ENCODE data around the gene C2CD2L. TPM values are rescaled to one million over a fixed set of nuclear protein-coding genes. Genes with fewer than 3 reads are reported as not detected.

Gene C2CD2L
- total RNA-seq, 2 experiments from 2014 or later, result 10.6 to 19.0 TPM

DNA sequence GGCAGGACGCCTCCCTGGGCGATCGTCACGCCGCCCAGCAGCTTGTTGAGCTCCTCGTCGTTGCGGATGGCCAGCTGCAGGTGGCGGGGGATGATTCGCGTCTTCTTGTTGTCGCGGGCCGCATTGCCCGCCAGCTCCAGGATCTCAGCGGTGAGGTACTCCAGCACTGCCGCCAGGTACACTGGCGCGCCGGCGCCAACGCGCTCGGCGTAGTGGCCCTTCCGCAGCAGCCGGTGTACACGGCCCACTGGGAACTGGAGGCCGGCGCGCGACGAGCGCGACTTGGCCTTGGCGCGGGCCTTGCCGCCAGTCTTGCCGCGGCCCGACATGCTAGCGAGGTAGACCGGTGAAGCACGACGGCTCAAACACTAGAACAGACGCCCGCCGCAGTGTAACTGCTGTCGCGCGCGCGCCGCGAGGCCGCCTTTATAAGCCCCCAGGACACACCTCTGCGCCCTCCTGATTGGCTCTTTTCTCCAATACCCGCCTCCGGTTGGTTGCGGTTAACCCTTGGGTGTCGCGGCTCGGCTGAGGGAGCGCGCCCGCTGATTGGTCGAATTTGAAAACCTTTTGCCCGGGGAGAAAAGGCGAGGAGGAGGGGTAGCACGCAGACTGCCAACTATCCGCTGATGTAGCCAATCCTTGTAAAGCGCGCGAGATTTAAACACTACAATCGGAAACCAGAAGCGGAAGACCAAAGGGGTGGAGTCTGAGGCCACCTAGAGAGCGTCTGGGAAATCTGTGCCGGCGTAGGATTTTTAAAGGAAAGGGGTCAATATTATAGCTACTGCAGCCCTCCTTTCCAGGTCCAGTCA is 11.9 kb upstream of the C2CD2L start:
- Histone ChIP-seq H3K4me1 (ENCODE audit: insufficient read depth, low read length, poor library complexity, severe bottlenecking) (peaks cover 67% of the 10 kb centered on the region), H2AFZ (ENCODE audit: low read length) (no peak overlapping the region), H4K20me1 (ENCODE audit: insufficient read depth, low read length) (peaks cover 23% of the 10 kb centered on the region), H3K27ac (ENCODE audit: low read depth, low read length, poor library complexity, severe bottlenecking) (peak overlapping the region; percentile 79), H3K4me3 (ENCODE audit: low read depth, low read length, poor library complexity, severe bottlenecking) (peak overlapping the region; percentile 81), H3K9me2 (ENCODE audit: insufficient read depth, low read length) (no peaks in the 10 kb centered on the region), H3K4me2 (ENCODE audit: low read length) (peak overlapping the region; percentile 79), H3K9me3 (ENCODE audit: low read length) (no peaks in the 10 kb centered on the region), H3K79me2 (ENCODE audit: insufficient read depth, low read depth, low read length) (peaks cover 45% of the 10 kb centered on the region), H3K36me3 (ENCODE audit: insufficient read depth, low read length) (peaks cover 77% of the 10 kb centered on the region)
- intact Hi-C loops (cut with micrococcal nuclease; ENCODE audit: unreplicated experiment), result loop anchor here (1.0 to 5.0 kb wide), 6 partner anchors 28 to 303 kb away; partner anchors contain the start of genes DDX6, HYOU1, RPS25 and TRAPPC4
- TSS peak; percentile 74 for BruUV-seq (replicated peaks)
- TF ChIP-seq EZH2phosphoT487 (IDR thresholded peaks at IDR 0.05; ENCODE audit: borderline replicate concordance, low read depth, low read length), result no peak
- TF ChIP-seq, protein P1, sequence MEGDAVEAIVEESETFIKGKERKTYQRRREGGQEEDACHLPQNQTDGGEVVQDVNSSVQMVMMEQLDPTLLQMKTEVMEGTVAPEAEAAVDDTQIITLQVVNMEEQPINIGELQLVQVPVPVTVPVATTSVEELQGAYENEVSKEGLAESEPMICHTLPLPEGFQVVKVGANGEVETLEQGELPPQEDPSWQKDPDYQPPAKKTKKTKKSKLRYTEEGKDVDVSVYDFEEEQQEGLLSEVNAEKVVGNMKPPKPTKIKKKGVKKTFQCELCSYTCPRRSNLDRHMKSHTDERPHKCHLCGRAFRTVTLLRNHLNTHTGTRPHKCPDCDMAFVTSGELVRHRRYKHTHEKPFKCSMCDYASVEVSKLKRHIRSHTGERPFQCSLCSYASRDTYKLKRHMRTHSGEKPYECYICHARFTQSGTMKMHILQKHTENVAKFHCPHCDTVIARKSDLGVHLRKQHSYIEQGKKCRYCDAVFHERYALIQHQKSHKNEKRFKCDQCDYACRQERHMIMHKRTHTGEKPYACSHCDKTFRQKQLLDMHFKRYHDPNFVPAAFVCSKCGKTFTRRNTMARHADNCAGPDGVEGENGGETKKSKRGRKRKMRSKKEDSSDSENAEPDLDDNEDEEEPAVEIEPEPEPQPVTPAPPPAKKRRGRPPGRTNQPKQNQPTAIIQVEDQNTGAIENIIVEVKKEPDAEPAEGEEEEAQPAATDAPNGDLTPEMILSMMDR (conservative IDR thresholded peaks at IDR 0.05; ENCODE audit: low read length), result 0 out of 2 replicates have a peak, but pooled peaks have one; percentile 22
- CTCF ChIA-PET (ENCODE audit: unreplicated experiment), result no interaction called here
- peak; percentile 99 for DNase-seq (ENCODE audit: low spot score)
- POLR2A ChIA-PET, result interaction anchor here (0.6 to 5.4 kb wide), 10 partner anchors 10 to 243 kb away, joined by 3 to 41 read pairs (median 4); partner anchors contain the start of genes C2CD2L, HMBS and VPS11

DNA sequence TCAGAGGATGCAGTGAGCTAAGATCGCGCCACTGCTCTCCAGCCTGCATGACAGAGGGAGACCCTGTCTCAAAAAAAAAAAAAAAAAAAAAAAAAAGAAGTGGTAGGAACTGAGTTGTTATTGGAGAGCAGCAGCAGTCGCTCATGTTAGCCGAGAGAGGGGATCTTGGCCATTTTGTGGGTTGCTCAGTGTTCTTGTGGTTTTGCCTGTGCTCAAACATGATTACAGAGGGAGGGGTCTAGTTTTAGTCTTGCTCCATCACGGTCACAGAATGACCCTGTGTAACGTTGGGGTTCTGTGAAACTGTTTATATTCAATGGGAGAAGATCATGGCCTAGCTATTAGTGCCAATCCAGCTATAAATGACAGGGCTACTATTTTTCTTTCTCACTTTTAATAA is 7.4 kb upstream of the C2CD2L start:
- ChIA-PET POLR2A (interaction anchor here (0.6 to 1.5 kb wide), 6 partner anchors 12 to 106 kb away, joined by 3 to 8 read pairs (median 4); partner anchors contain the start of genes CBL, HINFP and HMBS), CTCF (ENCODE audit: unreplicated experiment) (interaction anchor here (0.5 to 0.6 kb wide), 2 partner anchors 697 to 786 kb away, joined by 3 to 4 read pairs; no protein-coding TSS in a partner anchor)
- intact Hi-C loops (cut with micrococcal nuclease; ENCODE audit: unreplicated experiment), result loop anchor here (1.0 to 5.0 kb wide), 3 partner anchors 34 to 307 kb away; partner anchors contain the start of gene DDX6
- Histone ChIP-seq H3K9me2 (ENCODE audit: insufficient read depth, low read length) (no peaks in the 10 kb centered on the region), H3K9me3 (ENCODE audit: low read length) (no peaks in the 10 kb centered on the region), H2AFZ (ENCODE audit: low read length) (no peak overlapping the region), H4K20me1 (ENCODE audit: insufficient read depth, low read length) (no peaks in the 10 kb centered on the region), H3K27ac (ENCODE audit: low read depth, low read length, poor library complexity, severe bottlenecking) (no peak overlapping the region), H3K4me3 (ENCODE audit: low read depth, low read length, poor library complexity, severe bottlenecking) (peak overlapping the region; percentile 88), H3K36me3 (ENCODE audit: insufficient read depth, low read length) (peaks cover 37% of the 10 kb centered on the region), H3K4me2 (ENCODE audit: low read length) (peak overlapping the region; percentile 100), H3K79me2 (ENCODE audit: insufficient read depth, low read depth, low read length) (peaks cover 34% of the 10 kb centered on the region), H3K4me1 (ENCODE audit: insufficient read depth, low read length, poor library complexity, severe bottlenecking) (peaks cover 54% of the 10 kb centered on the region)
- BruUV-seq (replicated peaks), result no TSS peak
- TF ChIP-seq EZH2phosphoT487 (IDR thresholded peaks at IDR 0.05; ENCODE audit: borderline replicate concordance, low read depth, low read length), result no peak
- TF ChIP-seq, protein P1 (conservative IDR thresholded peaks at IDR 0.05; ENCODE audit: low read length), result no peak
- DNase-seq (ENCODE audit: low spot score), result no peak
